Activated CD4-positive, alpha-beta T cell treated with anti-CD3 and anti-CD28 coated beads, Interleukin-10, Interleukin-2, amounts not matched to agents 100 ng/mL and 50 ng/mL, durations not matched to agents 16 hours and 8 hours (primary cell): ENCODE measurements around the gene RAET1G.
"Not testable (repeated sequence)": the region's sequence is repeated elsewhere in the genome, so short reads cannot be mapped to it uniquely, and the experiment has no call there.

ENCODE experiments used
- DNase-seq: peaks from one replicate; pipeline ENCODE4 v3.0.0-alpha.2; 2020

The RAET1G gene

GRCh38 chr6:149933036-149933435 is 10.1 kb upstream of the RAET1G start:
- DNase-seq, result no peak

GRCh38 chr6:149931501-149931900 is 8.6 kb upstream of the RAET1G start:
- no peak for DNase-seq

GRCh38 chr6:149929422-149929821 is 6.5 kb upstream of the RAET1G start:
- no peak for DNase-seq

- DNase-seq, result not testable (repeated sequence)
Measured at GRCh38 chr6:149927025-149927424, 4.1 kb upstream of the RAET1G start.

GRCh38 chr6:149925974-149926777 is 3.3 kb upstream of the RAET1G start:
- DNase-seq, result peak; percentile 83

- no peak for DNase-seq
Measured at GRCh38 chr6:149925253-149925973, 2.5 kb upstream of the RAET1G start.

GRCh38 chr6:149924933-149925252 is 2.0 kb upstream of the RAET1G start:
- no peak for DNase-seq

- no peak for DNase-seq
Measured at GRCh38 chr6:149924206-149924932, 1.4 kb upstream of the RAET1G start.

GRCh38 chr6:149923327-149923986 is 536 bp upstream of the RAET1G start:
- DNase-seq, result no peak

- not testable (repeated sequence) for DNase-seq
Measured at GRCh38 chr6:149922091-149922490, 830 bp downstream of the RAET1G start.

- DNase-seq, result no peak
Measured at GRCh38 chr6:149921361-149921760, 1.6 kb downstream of the RAET1G start.

GRCh38 chr6:149919834-149920225 is 3.1 kb downstream of the RAET1G start:
- no peak for DNase-seq

- not testable (repeated sequence) for DNase-seq
Measured at GRCh38 chr6:149919126-149919833, 3.6 kb downstream of the RAET1G start.

- no peak for DNase-seq
Measured at GRCh38 chr6:149918151-149918905, 4.6 kb downstream of the RAET1G start.

GRCh38 chr6:149917679-149918078 is 5.2 kb downstream of the RAET1G start:
- DNase-seq, result no peak

GRCh38 chr6:149915970-149916865 is 6.7 kb downstream of the RAET1G start:
- DNase-seq, result no peak

- DNase-seq, result no peak
Measured at GRCh38 chr6:149913540-149914240, 9.2 kb downstream of the RAET1G start.

- no peak for DNase-seq
Measured at GRCh38 chr6:149913085-149913484, 9.8 kb downstream of the RAET1G start.

- DNase-seq, result not testable (repeated sequence)
Measured at GRCh38 chr6:149912680-149913079, 10.2 kb downstream of the RAET1G start.

GRCh38 chr6:149910721-149911151 is 12.2 kb downstream of the RAET1G start:
- DNase-seq, result no peak
